SIG-M5 treated with dmso at 0.1 percent for 504 hours (cell line): ENCODE results near the gene PHACTR3.
"Not testable (repeated sequence)": the region's sequence is repeated elsewhere in the genome, so short reads cannot be mapped to it uniquely, and the experiment has no call there.

Experiments used
- DNase-seq: peaks from one replicate; lab custom pipeline; 2025; ENCODE audit not compliant: unreplicated experiment; lab: John Stamatoyannopoulos, UW

PHACTR3 gene

GRCh38 chr20:59618585-59618984 lies 14.2 kb downstream of the PHACTR3 start:
- DNase-seq = not testable (repeated sequence)

- DNase-seq = no peak
These were observed 16.6 kb downstream of the PHACTR3 start for GRCh38 chr20:59620860-59621505.

- no peak for DNase-seq
These were observed 18.2 kb downstream of the PHACTR3 start for GRCh38 chr20:59622496-59622895.

- no peak for DNase-seq
These were observed 18.8 kb downstream of the PHACTR3 start for GRCh38 chr20:59623133-59623532.

- DNase-seq = no peak
These were observed 19.2 kb downstream of the PHACTR3 start for GRCh38 chr20:59623583-59623982.

GRCh38 chr20:59624401-59624800 lies 20.1 kb downstream of the PHACTR3 start:
- DNase-seq = no peak

- no peak for DNase-seq
These were observed 21.0 kb downstream of the PHACTR3 start for GRCh38 chr20:59625214-59625922.

- no peak for DNase-seq
These were observed 23.0 kb downstream of the PHACTR3 start for GRCh38 chr20:59627298-59627697.

GRCh38 chr20:59628171-59628570 lies 23.8 kb downstream of the PHACTR3 start:
- DNase-seq = no peak

- DNase-seq = no peak
These were observed 25.1 kb downstream of the PHACTR3 start for GRCh38 chr20:59629141-59630045.

- no peak for DNase-seq
These were observed 26.2 kb downstream of the PHACTR3 start for GRCh38 chr20:59630526-59630925.

- no peak for DNase-seq
These were observed 27.6 kb downstream of the PHACTR3 start for GRCh38 chr20:59631751-59632540.

GRCh38 chr20:59632541-59633113 lies 28.3 kb downstream of the PHACTR3 start:
- DNase-seq = no peak

- no peak for DNase-seq
These were observed 29.4 kb downstream of the PHACTR3 start for GRCh38 chr20:59633656-59634251.

- no peak for DNase-seq
These were observed 30.2 kb downstream of the PHACTR3 start for GRCh38 chr20:59634435-59635005.

- no peak for DNase-seq
These were observed 32.5 kb downstream of the PHACTR3 start for GRCh38 chr20:59636766-59637370.

- DNase-seq = no peak
These were observed 35.9 kb downstream of the PHACTR3 start for GRCh38 chr20:59640267-59640666.

GRCh38 chr20:59643615-59644061 lies 39.3 kb downstream of the PHACTR3 start:
- no peak for DNase-seq

- DNase-seq = no peak
These were observed 40.1 kb downstream of the PHACTR3 start for GRCh38 chr20:59644371-59644939.
